Gastrocnemius medialis (tissue), 4 donors: ENCODE results near the gene DNM2. TPM values are rescaled to one million over a fixed set of nuclear protein-coding genes. Genes with fewer than 3 reads are reported as not detected.

Experiments
- ATAC-seq, 2 donors: fragments of 150-250 bp; one replicate each; pipeline ENCODE4 v1.9.1; 2016
- DNase-seq, 2 donors: peaks; one replicate each; pipeline ENCODE4 v3.0.0-alpha.2; 2019
- H3K27ac ChIP-seq, 4 donors: fragments of 200-600 bp; sonication (generic); 1 replicate in 1 of 4; 2 replicates in 3 of 4; pipeline ENCODE4 v1.5.1; 2016 to 2018; ENCODE audit warnings: mild to moderate bottlenecking in 2 of 4, moderate library complexity in 1 of 4
- H3K27me3 ChIP-seq, 3 donors: fragments of 200-600 bp; sonication (generic) in 2 of 3; 1 replicate in 1 of 3; 2 replicates in 2 of 3; pipeline versions ENCODE4 v1.5.1 to v1.6.0; 2016 to 2019; ENCODE audit warnings: mild to moderate bottlenecking in 1 of 3, moderate library complexity in 1 of 3
- H3K36me3 ChIP-seq, 2 donors: fragments of 200-600 bp; sonication (generic) in 1 of 2; one replicate each; pipeline ENCODE4 v1.5.1; 2017 to 2018
- H3K4me1 ChIP-seq, 2 donors: fragments of 200-600 bp; sonication (generic) in 1 of 2; one replicate each; pipeline ENCODE4 v1.5.1; 2016 to 2017; ENCODE audit warnings: mild to moderate bottlenecking in 2 of 2
- H3K4me3 ChIP-seq, 4 donors: fragments of 200-600 bp; sonication (generic) in 3 of 4; 1 replicate in 1 of 4; 2 replicates in 3 of 4; pipeline ENCODE4 v1.5.1; 2016 to 2019; ENCODE audit warnings: mild to moderate bottlenecking in 2 of 4
- H3K9me3 ChIP-seq, 3 donors: fragments of 200-600 bp; sonication (generic) in 2 of 3; 1 replicate in 1 of 3; 2 replicates in 2 of 3; pipeline ENCODE4 v1.5.1; 2016 to 2019
- CTCF ChIP-seq, 5 experiments: fragments of 450-650 bp in 3 of 5; fragments of 200-600 bp in 2 of 5; sonication (generic) in 2 of 5; IDR thresholded peaks in 4 of 5; conservative IDR thresholded peaks in 1 of 5; 1 replicate in 4 of 5; 2 replicates in 1 of 5; pipeline ENCODE4 v1.5.1; 2016 to 2019; ENCODE audit warnings: antibody characterized with exemption in 5 of 5, mild to moderate bottlenecking in 3 of 5, moderate library complexity in 3 of 5
- POLR2A ChIP-seq, 2 donors: fragments of 450-650 bp; IDR thresholded peaks; one replicate each; pipeline ENCODE4 v1.6.1; 2017; ENCODE audit warnings: antibody characterized with exemption in 2 of 2, mild to moderate bottlenecking in 2 of 2, moderate library complexity in 2 of 2
- in situ Hi-C, 4 donors: fragments of 200-750 bp; cut with MboI; loops; one replicate each; pipeline versions ENCODE4 v1.15.0 to v1.8.0; 2017; ENCODE audit warnings: low sequenced_read_pairs in 4 of 4
- intact Hi-C: fragments of 100-400 bp; cut with DNase I; formaldehyde crosslinking; loops from one replicate; pipeline ENCODE4 v1.15.1; 2023; ENCODE audit warnings: low total_unique reads
- total RNA-seq, 4 donors: library from RNA; depleted of rRNA; stranded (reverse); fragments of >200 nt; gene quantifications; one replicate each; pipeline versions ENCODE4 v1.1.0 to v1.2.3, GENCODE V29; 2016

The DNM2 gene
- total RNA-seq, 4 donors from 2014 or later: 76.2 to 131 (median 108) TPM

- no peak for TF ChIP-seq CTCF (IDR thresholded peaks at IDR 0.05 in 4 of 5, conservative IDR thresholded peaks at IDR 0.05 in 1 of 5)
- no peak for TF ChIP-seq POLR2A (IDR thresholded peaks at IDR 0.05)
- ATAC-seq (no peak), DNase-seq (no peak)
- no peak overlapping the region for H3K4me3 ChIP-seq
- intact Hi-C loops (no loop called here), in situ Hi-C loops (loop anchor here in 1 of 4 donors (5.0 kb wide), 1 partner anchor 49 kb away; the partner anchor contains the start of gene DNM2)
- H3K4me1 ChIP-seq: peaks cover 53 to 55% of the 10 kb centered on the region in 2 donors
- H3K27ac ChIP-seq: peak overlapping the region; percentile 60 to 85 (median 73)
- H3K36me3 ChIP-seq: peaks cover 0 to 3% of the 10 kb centered on the region in 2 donors
- no peaks in the 10 kb centered on the region for H3K9me3 ChIP-seq
- no peaks in the 10 kb centered on the region for H3K27me3 ChIP-seq
Measured at GRCh38 chr19:10766671-10767201, 48.9 kb downstream of the DNM2 start.

- no peaks in the 10 kb centered on the region for H3K27me3 ChIP-seq
- H3K4me1 ChIP-seq: peaks cover 45 to 50% of the 10 kb centered on the region in 2 donors
- TF ChIP-seq POLR2A (IDR thresholded peaks at IDR 0.05) (no peak), CTCF (IDR thresholded peaks at IDR 0.05 in 4 of 5, conservative IDR thresholded peaks at IDR 0.05 in 1 of 5) (no peak)
- DNase-seq: no peak
- H3K9me3 ChIP-seq: no peaks in the 10 kb centered on the region
- ATAC-seq: no peak
- intact Hi-C loops (no loop called here), in situ Hi-C loops (loop anchor here in 1 of 4 donors (5.0 kb wide), 1 partner anchor 50 kb away; the partner anchor contains the start of gene DNM2)
- peak overlapping the region; percentile 61 to 85 (median 80) for H3K27ac ChIP-seq
- peaks cover 0 to 7% of the 10 kb centered on the region in 2 donors for H3K36me3 ChIP-seq
- H3K4me3 ChIP-seq: no peak overlapping the region
Measured at GRCh38 chr19:10767726-10768125, 49.8 kb downstream of the DNM2 start.

GRCh38 chr19:10768369-10768768 is 50.5 kb downstream of the DNM2 start:
- H3K4me3 ChIP-seq: no peak overlapping the region
- no peak for ATAC-seq
- in situ Hi-C loops (loop anchor here in 1 of 4 donors (5.0 kb wide), 1 partner anchor 51 kb away; the partner anchor contains the start of gene DNM2), intact Hi-C loops (no loop called here)
- TF ChIP-seq POLR2A (IDR thresholded peaks at IDR 0.05): no peak
- no peak for TF ChIP-seq CTCF (IDR thresholded peaks at IDR 0.05 in 4 of 5, conservative IDR thresholded peaks at IDR 0.05 in 1 of 5)
- H3K9me3 ChIP-seq: no peaks in the 10 kb centered on the region
- H3K27ac ChIP-seq: peak overlapping the region; percentile 75 to 85 (median 82)
- H3K4me1 ChIP-seq: peaks cover 43 to 50% of the 10 kb centered on the region in 2 donors
- no peaks in the 10 kb centered on the region for H3K27me3 ChIP-seq
- H3K36me3 ChIP-seq: peaks cover 0 to 10% of the 10 kb centered on the region in 2 donors
- no peak for DNase-seq

DNA sequence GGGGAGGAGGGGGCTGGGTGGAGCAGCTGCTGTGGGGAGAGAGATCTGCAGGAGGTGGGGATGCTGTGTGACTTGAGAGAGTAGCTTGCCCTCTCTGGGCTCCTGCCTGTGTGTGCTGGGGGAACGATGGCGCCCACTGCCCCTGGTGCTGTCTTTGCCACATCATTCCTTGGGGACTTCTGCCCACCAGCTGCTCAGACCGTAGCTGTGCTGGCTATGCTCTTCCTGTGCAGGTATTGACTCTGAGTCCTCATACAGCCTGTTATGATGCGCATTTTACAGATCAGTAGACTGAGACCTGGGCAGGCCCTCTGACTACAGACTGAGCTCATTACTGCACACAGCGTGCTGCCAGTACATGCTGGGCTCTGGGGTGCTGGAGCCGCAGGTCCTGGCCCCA is 51.1 kb downstream of the DNM2 start:
- no peak for DNase-seq
- Histone ChIP-seq H3K36me3 (peaks cover 0 to 16% of the 10 kb centered on the region in 2 donors), H3K9me3 (no peaks in the 10 kb centered on the region), H3K4me1 (peaks cover 43 to 50% of the 10 kb centered on the region in 2 donors), H3K27me3 (no peaks in the 10 kb centered on the region), H3K4me3 (no peak overlapping the region), H3K27ac (peak overlapping the region; percentile 75 to 85 (median 82))
- peak in 1 of 2 donors; percentile 6 for ATAC-seq
- in situ Hi-C loops: loop anchor here in 1 of 4 donors (5.0 kb wide), 1 partner anchor 52 kb away; the partner anchor contains the start of gene DNM2
- TF ChIP-seq POLR2A (IDR thresholded peaks at IDR 0.05): no peak
- TF ChIP-seq CTCF (IDR thresholded peaks at IDR 0.05 in 4 of 5, conservative IDR thresholded peaks at IDR 0.05 in 1 of 5): no peak
- intact Hi-C loops: loop anchor here (1.0 kb wide), 2 partner anchors 52 to 95 kb away; no protein-coding TSS in a partner anchor
